BLaER1 (cell line): Measurements from ENCODE around the gene FUBP1.
"Not testable (repeated sequence)": the region's sequence is repeated elsewhere in the genome, so short reads cannot be mapped to it uniquely, and the experiment has no call there.

Source experiments
- H3K27ac ChIP-seq: shearing (Covaris generic); formaldehyde crosslinking; 2 replicates; pipeline ENCODE4 v1.8.1; 2022
- H3K27me3 ChIP-seq: shearing (Covaris generic); formaldehyde crosslinking; 2 replicates; pipeline ENCODE4 v1.8.1; 2022
- H3K36me3 ChIP-seq: shearing (Covaris generic); formaldehyde crosslinking; 2 replicates; pipeline ENCODE4 v1.8.1; 2022
- H3K4me1 ChIP-seq: shearing (Covaris generic); formaldehyde crosslinking; 2 replicates; pipeline ENCODE4 v1.8.1; 2022
- H3K4me2 ChIP-seq: shearing (Covaris generic); formaldehyde crosslinking; 2 replicates; pipeline ENCODE4 v1.8.1; 2022
- H3K4me3 ChIP-seq: shearing (Covaris generic); formaldehyde crosslinking; 2 replicates; pipeline ENCODE4 v1.8.1; 2022
- H3K9ac ChIP-seq: shearing (Covaris generic); formaldehyde crosslinking; 2 replicates; pipeline ENCODE4 v1.8.1; 2022
- H3K9me3 ChIP-seq: shearing (Covaris generic); formaldehyde crosslinking; 2 replicates; pipeline ENCODE4 v1.8.1; 2022
- H4K20me1 ChIP-seq: shearing (Covaris generic); formaldehyde crosslinking; 2 replicates; pipeline ENCODE4 v1.8.1; 2022
- Cebpa-rat ChIP-seq: shearing (Covaris generic); IDR thresholded peaks from 2 replicates; pipeline ENCODE4 v1.8.1; 2022

FUBP1 gene, protein sequence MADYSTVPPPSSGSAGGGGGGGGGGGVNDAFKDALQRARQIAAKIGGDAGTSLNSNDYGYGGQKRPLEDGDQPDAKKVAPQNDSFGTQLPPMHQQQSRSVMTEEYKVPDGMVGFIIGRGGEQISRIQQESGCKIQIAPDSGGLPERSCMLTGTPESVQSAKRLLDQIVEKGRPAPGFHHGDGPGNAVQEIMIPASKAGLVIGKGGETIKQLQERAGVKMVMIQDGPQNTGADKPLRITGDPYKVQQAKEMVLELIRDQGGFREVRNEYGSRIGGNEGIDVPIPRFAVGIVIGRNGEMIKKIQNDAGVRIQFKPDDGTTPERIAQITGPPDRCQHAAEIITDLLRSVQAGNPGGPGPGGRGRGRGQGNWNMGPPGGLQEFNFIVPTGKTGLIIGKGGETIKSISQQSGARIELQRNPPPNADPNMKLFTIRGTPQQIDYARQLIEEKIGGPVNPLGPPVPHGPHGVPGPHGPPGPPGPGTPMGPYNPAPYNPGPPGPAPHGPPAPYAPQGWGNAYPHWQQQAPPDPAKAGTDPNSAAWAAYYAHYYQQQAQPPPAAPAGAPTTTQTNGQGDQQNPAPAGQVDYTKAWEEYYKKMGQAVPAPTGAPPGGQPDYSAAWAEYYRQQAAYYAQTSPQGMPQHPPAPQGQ

DNA sequence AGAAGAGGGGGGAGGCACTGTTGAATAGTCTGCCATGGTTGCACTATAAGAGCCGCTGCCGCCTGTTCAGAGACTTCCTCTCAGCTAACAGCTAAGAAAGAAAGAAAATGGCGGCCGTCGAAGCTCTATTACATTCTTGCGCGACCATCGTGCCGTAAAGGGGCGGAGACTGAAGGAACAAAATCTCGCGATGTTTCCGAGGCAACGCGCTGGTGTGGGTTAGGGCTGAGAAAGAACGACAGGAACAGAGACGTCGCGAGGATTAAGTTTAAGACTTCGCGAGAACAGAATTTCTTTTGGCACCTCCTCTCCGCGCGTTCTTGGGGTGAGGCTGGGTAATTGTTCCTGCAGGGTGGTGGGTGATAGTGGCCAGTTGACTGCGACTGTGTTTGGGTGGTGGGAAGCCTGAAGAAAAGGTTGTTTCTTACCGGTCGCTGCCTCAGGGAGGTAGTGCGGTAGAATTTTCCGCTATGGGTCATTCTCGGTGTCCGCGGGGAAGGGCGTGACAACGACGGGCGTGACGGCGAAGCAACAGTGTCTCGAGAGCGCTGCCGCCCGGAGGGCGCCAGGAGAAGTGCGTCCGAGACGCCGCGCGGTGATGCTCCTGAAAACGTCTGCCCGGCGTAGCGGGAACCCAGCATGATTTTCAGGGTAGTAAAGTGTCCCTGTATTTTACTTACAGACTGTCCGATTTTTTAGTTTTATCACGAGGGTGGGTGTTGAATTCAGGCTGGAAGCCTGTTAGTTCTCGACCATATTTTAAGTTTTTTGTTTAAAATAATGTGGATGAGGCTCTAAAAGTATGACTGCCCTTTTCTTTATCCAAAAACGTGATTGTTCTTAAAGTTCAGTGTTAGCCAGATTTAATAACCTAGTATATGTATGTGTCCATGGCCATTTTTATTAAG lies at the start of gene FUBP1:
Gene FUBP1 (minus strand): TSS at position 104 of the 908 bp plus-strand sequence. CDS start 68 bp downstream, at position 36.
- H3K4me1 ChIP-seq = peaks cover 49% of the 10 kb centered on the region
- H3K9ac ChIP-seq = peak within 1 kb of the TSS; percentile 99
- H3K36me3 ChIP-seq = peaks cover 39% of the 10 kb centered on the region
- no peaks in the 10 kb centered on the region for H3K27me3 ChIP-seq
- H4K20me1 ChIP-seq = peaks cover 45% of the 10 kb centered on the region
- H3K4me2 ChIP-seq = peak within 1 kb of the TSS; percentile 89
- H3K27ac ChIP-seq = peak within 1 kb of the TSS; percentile 99
- H3K4me3 ChIP-seq = peak within 1 kb of the TSS; percentile 81
- no peak for TF ChIP-seq Cebpa-rat
- H3K9me3 ChIP-seq = no peaks in the 10 kb centered on the region

- H3K4me3 ChIP-seq, H4K20me1 ChIP-seq, H3K4me2 ChIP-seq, H3K36me3 ChIP-seq, H3K9me3 ChIP-seq, H3K27me3 ChIP-seq, H3K4me1 ChIP-seq, H3K27ac ChIP-seq, H3K9ac ChIP-seq: not testable (repeated sequence)
Measured at GRCh38 chr1:78021134-78021533, 42.3 kb upstream of the FUBP1 start.

DNA sequence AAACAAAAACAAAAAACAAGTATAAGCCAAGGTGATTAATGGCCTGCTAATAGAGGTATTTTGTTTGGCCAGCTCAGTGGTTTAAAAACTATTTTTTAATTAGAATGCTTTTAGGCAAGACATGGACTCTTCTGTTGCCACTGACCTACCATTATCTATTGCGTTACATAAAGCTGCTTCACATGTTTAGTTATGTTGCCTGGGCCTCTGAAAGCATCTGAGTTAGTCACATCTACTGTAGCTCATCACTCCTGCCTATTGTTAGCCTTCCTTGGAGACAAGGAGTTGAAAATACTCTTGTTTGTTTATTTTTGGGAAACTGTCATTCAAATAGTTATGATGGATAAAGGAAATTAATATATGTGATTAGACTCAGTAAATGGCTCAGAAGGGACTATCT lies 40.2 kb upstream of the FUBP1 start:
- no peak overlapping the region for H3K4me2 ChIP-seq
- no peaks in the 10 kb centered on the region for H3K27me3 ChIP-seq
- H3K4me3 ChIP-seq = no peak overlapping the region
- no peak for TF ChIP-seq Cebpa-rat
- H3K4me1 ChIP-seq = no peaks in the 10 kb centered on the region
- H3K27ac ChIP-seq = no peak overlapping the region
- no peaks in the 10 kb centered on the region for H4K20me1 ChIP-seq
- H3K36me3 ChIP-seq = peaks cover 12% of the 10 kb centered on the region
- peaks cover 7% of the 10 kb centered on the region; the same call in 1 of the 2 replicates for H3K9me3 ChIP-seq
- no peak overlapping the region for H3K9ac ChIP-seq

DNA sequence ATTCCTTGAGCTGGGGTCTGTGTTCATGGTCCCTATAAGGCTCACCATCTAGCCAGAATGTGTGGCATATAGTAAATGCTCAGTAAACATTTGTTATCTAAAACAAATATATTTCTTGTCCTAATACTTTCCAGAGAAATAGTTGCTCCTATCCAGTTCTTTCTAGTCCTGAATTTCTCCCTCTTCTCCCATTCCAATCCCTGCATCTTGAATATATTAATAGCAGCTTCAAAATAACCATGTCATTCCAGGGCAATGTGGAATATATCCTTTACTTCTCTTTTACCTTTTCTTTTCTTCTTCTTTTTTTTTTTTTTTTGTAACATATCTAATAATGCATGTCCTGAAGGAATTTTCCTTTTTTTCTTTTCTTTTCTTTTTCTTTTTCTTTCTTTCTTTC lies 36.3 kb upstream of the FUBP1 start:
- no peak for TF ChIP-seq Cebpa-rat
- Histone ChIP-seq H3K4me1 (no peaks in the 10 kb centered on the region), H3K27ac (no peak overlapping the region), H3K36me3 (peaks cover 13% of the 10 kb centered on the region), H3K4me3 (no peak overlapping the region), H3K9ac (no peak overlapping the region), H3K9me3 (no peaks in the 10 kb centered on the region), H3K4me2 (no peak overlapping the region), H3K27me3 (no peaks in the 10 kb centered on the region), H4K20me1 (no peaks in the 10 kb centered on the region)

DNA sequence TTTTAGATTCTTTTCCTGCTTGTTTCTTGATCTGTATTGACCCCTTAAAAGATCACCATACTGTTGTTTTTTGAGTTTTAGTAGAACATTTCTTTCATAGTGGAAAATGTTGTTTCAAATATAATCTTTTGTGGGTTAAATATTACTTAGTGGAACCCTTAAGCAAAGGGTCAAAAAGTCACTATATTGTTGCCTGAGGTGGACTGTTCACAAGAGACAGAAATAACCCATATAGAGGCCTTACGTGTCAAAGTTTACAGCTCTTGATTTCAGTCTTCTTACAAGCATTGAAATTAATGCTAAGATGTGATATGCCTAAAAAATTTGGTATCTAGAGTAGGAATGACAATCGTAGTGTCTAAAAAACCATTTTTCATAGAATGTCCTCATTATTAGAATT lies 32.2 kb upstream of the FUBP1 start:
- Histone ChIP-seq H4K20me1 (no peaks in the 10 kb centered on the region), H3K36me3 (peaks cover 13% of the 10 kb centered on the region), H3K4me1 (peaks cover 15% of the 10 kb centered on the region), H3K27ac (no peak overlapping the region), H3K9ac (no peak overlapping the region), H3K9me3 (no peaks in the 10 kb centered on the region), H3K4me3 (no peak overlapping the region), H3K27me3 (no peaks in the 10 kb centered on the region), H3K4me2 (no peak overlapping the region)
- no peak for TF ChIP-seq Cebpa-rat

DNA sequence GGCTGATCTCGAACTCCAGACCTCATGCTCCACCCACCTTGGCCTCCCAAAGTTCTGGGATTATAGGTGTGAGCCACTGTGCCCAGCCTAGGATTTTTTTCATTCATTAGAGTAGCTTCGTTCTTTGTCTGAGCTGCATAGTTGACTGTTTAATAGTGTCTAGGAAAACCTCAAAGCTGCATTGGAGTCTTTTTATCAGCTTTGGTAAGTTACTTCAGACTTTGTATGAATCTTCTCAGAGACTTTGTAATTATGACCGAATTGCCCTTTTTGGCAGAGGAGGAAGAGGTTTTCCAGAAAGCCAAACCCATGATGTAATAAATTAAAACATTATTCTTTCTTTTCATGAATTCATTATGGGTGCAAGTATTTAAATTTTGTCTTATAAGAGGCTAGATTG lies 31.0 kb upstream of the FUBP1 start:
- Histone ChIP-seq H3K4me1 (peaks cover 23% of the 10 kb centered on the region), H3K9ac (no peak overlapping the region), H4K20me1 (no peaks in the 10 kb centered on the region), H3K4me2 (no peak overlapping the region), H3K4me3 (no peak overlapping the region), H3K27me3 (no peaks in the 10 kb centered on the region), H3K36me3 (peaks cover 9% of the 10 kb centered on the region), H3K27ac (no peak overlapping the region), H3K9me3 (no peaks in the 10 kb centered on the region)
- TF ChIP-seq Cebpa-rat = no peak

DNA sequence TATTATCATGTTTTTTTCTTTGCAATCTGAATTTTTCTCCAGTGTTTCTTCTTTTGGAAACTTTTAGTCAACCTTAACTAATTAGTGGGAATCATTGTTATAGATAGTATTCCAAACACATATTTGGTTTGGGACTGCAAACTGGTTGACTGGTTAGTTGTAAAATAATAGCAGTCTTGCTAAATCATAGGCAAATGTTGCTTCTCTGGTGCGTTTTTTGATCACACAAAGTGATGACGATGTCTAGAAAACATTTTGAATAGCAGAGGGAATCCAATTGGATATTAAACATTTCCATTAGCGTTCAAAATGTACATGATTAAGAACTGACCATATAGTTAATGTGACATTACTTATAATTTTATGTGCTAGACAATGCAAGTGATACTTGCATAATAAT lies 30.4 kb upstream of the FUBP1 start:
- H3K27ac ChIP-seq = no peak overlapping the region
- H3K9me3 ChIP-seq = no peaks in the 10 kb centered on the region
- peaks cover 4% of the 10 kb centered on the region for H3K36me3 ChIP-seq
- H3K4me2 ChIP-seq = no peak overlapping the region
- H3K9ac ChIP-seq = no peak overlapping the region
- no peak overlapping the region for H3K4me3 ChIP-seq
- no peaks in the 10 kb centered on the region for H4K20me1 ChIP-seq
- H3K27me3 ChIP-seq = no peaks in the 10 kb centered on the region
- peaks cover 23% of the 10 kb centered on the region for H3K4me1 ChIP-seq
- TF ChIP-seq Cebpa-rat = no peak

- no peak for TF ChIP-seq Cebpa-rat
- Histone ChIP-seq H3K9ac (no peak overlapping the region), H3K27ac (no peak overlapping the region), H3K36me3 (no peaks in the 10 kb centered on the region), H3K9me3 (no peaks in the 10 kb centered on the region), H3K4me1 (peaks cover 34% of the 10 kb centered on the region), H3K27me3 (no peaks in the 10 kb centered on the region), H4K20me1 (no peaks in the 10 kb centered on the region), H3K4me3 (no peak overlapping the region), H3K4me2 (0 out of 2 replicates have a peak overlapping the region, but pooled peaks have one; percentile 21)
Measured at GRCh38 chr1:78007677-78008341, 28.9 kb upstream of the FUBP1 start.

DNA sequence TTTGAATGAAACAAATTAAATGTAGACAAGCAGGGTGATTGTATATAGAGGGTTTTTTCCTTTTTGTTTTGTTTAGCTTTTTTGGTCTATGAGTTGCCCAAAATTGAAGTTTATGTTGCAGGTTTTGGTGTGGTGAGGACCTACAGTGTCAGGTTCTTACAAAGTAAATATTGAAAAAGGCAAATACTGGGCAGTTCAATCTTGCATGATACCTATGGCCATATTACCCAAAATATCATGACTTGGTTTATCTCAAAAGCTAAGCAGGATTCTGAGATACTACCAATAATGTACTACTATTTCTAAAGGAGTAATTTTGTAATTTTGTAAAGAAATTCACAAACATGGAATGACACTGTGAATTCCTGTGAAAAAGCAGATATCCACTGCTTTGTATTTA lies 27.6 kb upstream of the FUBP1 start:
- Histone ChIP-seq H3K27me3 (no peaks in the 10 kb centered on the region), H3K36me3 (no peaks in the 10 kb centered on the region), H3K4me2 (peak overlapping the region; percentile 73), H3K4me3 (peak overlapping the region; percentile 64; the same call in 1 of the 2 replicates), H3K9ac (no peak overlapping the region), H3K4me1 (peaks cover 38% of the 10 kb centered on the region), H3K27ac (no peak overlapping the region), H3K9me3 (no peaks in the 10 kb centered on the region), H4K20me1 (no peaks in the 10 kb centered on the region)
- no peak for TF ChIP-seq Cebpa-rat
